Trophoblast cell (in vitro differentiated cells and primary cell): ENCODE data around the gene CCDC73.

Source experiments
- DNase-seq, 2 donors: peaks; one replicate each; pipeline ENCODE4 v3.0.0-alpha.2; 2016
- H2AFZ ChIP-seq: 2 replicates; pipeline ENCODE4 v1.6.1; 2013; ENCODE audit warnings: low read length, moderate library complexity, mild to moderate bottlenecking; ENCODE audit not compliant: insufficient read depth, poor library complexity
- H2AK5ac ChIP-seq: 2 replicates; pipeline ENCODE4 v1.6.1; 2013; ENCODE audit warnings: mild to moderate bottlenecking, low read length
- H2BK120ac ChIP-seq: 2 replicates; pipeline ENCODE4 v1.6.1; 2013; ENCODE audit warnings: low read length, mild to moderate bottlenecking, moderate library complexity; ENCODE audit not compliant: insufficient read depth, poor library complexity
- H2BK12ac ChIP-seq: 2 replicates; pipeline ENCODE4 v1.6.1; 2013; ENCODE audit warnings: mild to moderate bottlenecking, low read length, moderate library complexity
- H2BK5ac ChIP-seq: 2 replicates; pipeline ENCODE4 v1.6.1; 2013; ENCODE audit warnings: low read length, low read depth, moderate library complexity, mild to moderate bottlenecking; ENCODE audit not compliant: poor library complexity
- H3K14ac ChIP-seq: 2 replicates; pipeline ENCODE4 v1.6.1; 2013; ENCODE audit warnings: mild to moderate bottlenecking, low read length
- H3K18ac ChIP-seq: 2 replicates; pipeline ENCODE4 v1.6.1; 2013; ENCODE audit warnings: mild to moderate bottlenecking, low read length
- H3K23ac ChIP-seq: 2 replicates; pipeline ENCODE4 v1.6.1; 2013; ENCODE audit warnings: low read length
- H3K27ac ChIP-seq: 2 replicates; pipeline ENCODE4 v1.5.1; 2013; ENCODE audit warnings: low read depth, mild to moderate bottlenecking, inconsistent platforms, low read length, moderate library complexity
- H3K27me3 ChIP-seq: 2 replicates; pipeline ENCODE4 v1.6.1; 2013; ENCODE audit warnings: inconsistent platforms, mild to moderate bottlenecking, low read length, moderate library complexity; ENCODE audit not compliant: insufficient read depth
- H3K36me3 ChIP-seq, 2 experiments: 1 replicate in 1 of 2; 2 replicates in 1 of 2; pipeline ENCODE4 v1.6.1; 2013; ENCODE audit warnings: low read length in 2 of 2, mild to moderate bottlenecking in 2 of 2, moderate library complexity in 1 of 2; ENCODE audit not compliant: insufficient read depth in 2 of 2, control insufficient read depth in 1 of 2
- H3K4ac ChIP-seq: 2 replicates; pipeline ENCODE4 v1.6.1; 2013; ENCODE audit warnings: low read depth, mild to moderate bottlenecking, low read length, moderate library complexity
- H3K4me1 ChIP-seq, 2 experiments: 1 replicate in 1 of 2; 2 replicates in 1 of 2; pipeline ENCODE4 v1.6.1; 2013; ENCODE audit warnings: low read length in 2 of 2, mild to moderate bottlenecking in 2 of 2, moderate library complexity in 1 of 2; ENCODE audit not compliant: insufficient read depth in 2 of 2, control insufficient read depth in 1 of 2
- H3K4me2 ChIP-seq: 2 replicates; pipeline ENCODE4 v1.6.1; 2013; ENCODE audit warnings: inconsistent platforms, mild to moderate bottlenecking, low read length, moderate library complexity
- H3K4me3 ChIP-seq: 2 replicates; pipeline ENCODE4 v1.5.1; 2013; ENCODE audit warnings: mild to moderate bottlenecking, low read depth, low read length, inconsistent platforms
- H3K79me1 ChIP-seq: one replicate; pipeline ENCODE4 v1.6.1; 2013; ENCODE audit warnings: low read length
- H3K79me2 ChIP-seq: 2 replicates; pipeline ENCODE4 v1.6.1; 2013; ENCODE audit warnings: low read length, mild to moderate bottlenecking; ENCODE audit not compliant: control insufficient read depth, insufficient read depth, poor library complexity
- H3K9ac ChIP-seq: 2 replicates; pipeline ENCODE4 v1.6.1; 2013; ENCODE audit warnings: mild to moderate bottlenecking, low read length
- H3K9me3 ChIP-seq: 2 replicates; pipeline ENCODE4 v1.6.1; 2013; ENCODE audit warnings: low read depth, mild to moderate bottlenecking, control low read depth, inconsistent platforms, low read length; ENCODE audit not compliant: insufficient read depth
- H4K12ac ChIP-seq: 2 replicates; pipeline ENCODE4 v1.6.1; 2013; ENCODE audit warnings: low read depth, mild to moderate bottlenecking, low read length, moderate library complexity
- H4K8ac ChIP-seq: 2 replicates; pipeline ENCODE4 v1.6.1; 2013; ENCODE audit warnings: low read depth, mild to moderate bottlenecking, low read length, moderate library complexity
- H4K91ac ChIP-seq: one replicate; pipeline ENCODE4 v1.6.1; 2013; ENCODE audit warnings: low read depth, mild to moderate bottlenecking, low read length, moderate library complexity
- WGBS: extraction: QIAGEN DNeasy Blood & Tissue Kit; methylation state at CpG from one replicate; pipeline ENCODE4 v1.1.7; 2013; ENCODE audit warnings: missing lambda C conversion rate; ENCODE audit not compliant: insufficient read length, insufficient coverage; ENCODE audit errors: extremely low coverage; 5-methylcytosine and 5-hydroxymethylcytosine counted together

The CCDC73 gene

DNA sequence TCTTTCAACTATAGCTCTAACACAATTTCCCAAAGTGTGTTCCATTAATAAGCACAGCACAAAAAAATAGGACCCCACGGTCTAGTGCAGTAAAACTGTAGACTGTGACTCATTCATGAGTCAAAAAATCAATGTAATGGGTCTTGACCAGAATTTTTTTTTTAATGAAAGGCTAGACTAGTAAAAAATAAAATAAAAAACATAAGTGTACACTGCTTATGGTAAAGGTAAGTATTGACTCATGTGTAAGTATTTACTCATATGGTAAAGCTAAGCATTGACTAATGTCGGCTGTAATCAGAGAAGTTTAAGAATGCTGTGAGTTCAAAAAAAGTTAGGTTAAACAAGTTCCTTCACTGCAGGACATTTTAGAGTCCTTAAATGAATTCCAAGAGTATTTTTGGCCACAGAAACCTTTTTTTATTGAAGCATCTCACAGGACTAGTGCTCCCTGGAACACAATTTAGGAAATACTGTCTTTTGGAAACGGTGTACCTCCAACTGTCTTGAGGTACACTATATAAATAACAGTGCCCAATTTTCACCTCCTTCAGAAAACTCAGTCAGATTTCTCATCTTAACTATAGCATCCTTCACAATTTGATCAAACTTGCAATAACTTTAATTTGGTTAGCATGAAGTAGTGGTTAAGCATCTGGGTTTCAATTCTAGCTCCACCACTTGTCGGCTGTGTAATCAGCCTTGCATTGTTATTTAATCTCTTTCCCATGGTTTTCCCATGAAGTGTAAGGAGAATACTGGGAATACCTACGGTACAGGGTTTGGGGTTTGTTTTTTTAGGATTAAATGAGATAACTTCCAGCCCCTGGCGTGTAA, 2.1 kb downstream of the CCDC73 start:
- Histone ChIP-seq H3K23ac (no peak overlapping the region), H3K18ac (no peak overlapping the region), H3K4me1 (no peaks in the 10 kb centered on the region), H3K27me3 (no peaks in the 10 kb centered on the region), H3K4me2 (no peak overlapping the region), H3K36me3 (no peaks in the 10 kb centered on the region), H4K8ac (no peak overlapping the region), H4K91ac (no peak overlapping the region), H2BK5ac (no peak overlapping the region), H3K9me3 (no peaks in the 10 kb centered on the region), H3K27ac (no peak overlapping the region), H2AFZ (no peak overlapping the region), H3K9ac (no peak overlapping the region), H3K4me3 (no peak overlapping the region), H3K4ac (no peak overlapping the region), H2BK12ac (no peak overlapping the region), H4K12ac (no peak overlapping the region), H3K79me1 (no peaks in the 10 kb centered on the region), H3K79me2 (no peaks in the 10 kb centered on the region), H2AK5ac (no peak overlapping the region), H3K14ac (no peak overlapping the region), H2BK120ac (no peak overlapping the region)
- DNase-seq, result peak in 1 of 2 donors; percentile 37
- no CpG with 5 or more reads among the region's 6 CpGs for WGBS

DNA sequence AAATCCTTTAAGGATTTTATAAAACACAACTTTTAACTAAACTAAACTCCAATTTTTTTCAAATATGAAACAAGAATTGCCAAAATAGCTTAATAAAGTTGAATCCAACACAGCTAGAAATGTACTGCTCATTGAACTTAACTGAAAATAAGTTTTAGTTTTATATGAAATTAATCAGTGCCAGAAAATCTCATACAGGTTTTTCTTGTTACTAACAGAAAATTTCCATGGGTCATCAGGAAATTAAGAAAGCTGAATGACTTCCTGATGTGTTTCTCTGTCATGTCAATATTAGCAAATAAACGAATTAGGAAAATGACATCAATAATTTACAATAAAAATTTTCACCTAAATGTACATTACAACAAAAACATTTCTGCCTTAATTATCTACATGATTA, 3.5 kb downstream of the CCDC73 start:
- no CpG with 5 or more reads among the region's 1 CpG for WGBS
- no peak overlapping the region for H3K14ac ChIP-seq

DNA sequence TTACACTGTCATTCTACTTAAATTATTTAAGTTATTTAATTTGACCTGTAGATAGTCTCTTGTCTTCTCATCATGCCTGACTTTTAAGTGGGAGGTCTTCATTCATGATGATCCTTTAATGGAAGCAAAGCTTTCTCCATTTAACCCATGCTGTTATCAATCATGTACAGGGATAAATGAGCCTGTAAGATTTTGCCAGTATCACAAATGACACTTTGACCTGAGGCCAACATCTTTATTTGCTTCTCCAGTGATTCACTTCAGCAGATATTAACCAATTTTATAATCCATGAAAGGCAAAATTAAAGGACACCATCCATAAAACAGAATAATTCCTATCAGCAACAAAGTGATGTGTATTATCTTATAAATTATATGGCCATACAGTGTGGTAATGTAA, 7.7 kb downstream of the CCDC73 start:
- Histone ChIP-seq H3K18ac (no peak overlapping the region), H4K12ac (no peak overlapping the region), H3K4me3 (no peak overlapping the region), H3K4ac (no peak overlapping the region), H3K4me1 (no peaks in the 10 kb centered on the region), H3K14ac (no peak overlapping the region), H4K91ac (no peak overlapping the region), H3K9ac (no peak overlapping the region), H2AFZ (no peak overlapping the region), H2AK5ac (no peak overlapping the region), H2BK120ac (no peak overlapping the region), H3K27me3 (no peaks in the 10 kb centered on the region), H3K23ac (no peak overlapping the region), H3K4me2 (no peak overlapping the region), H4K8ac (no peak overlapping the region), H3K9me3 (no peaks in the 10 kb centered on the region), H2BK12ac (no peak overlapping the region), H3K27ac (no peak overlapping the region), H2BK5ac (no peak overlapping the region), H3K36me3 (no peaks in the 10 kb centered on the region), H3K79me2 (no peaks in the 10 kb centered on the region), H3K79me1 (no peaks in the 10 kb centered on the region)
- no peak for DNase-seq

More for the DNA sequence above, 3.5 kb downstream of the CCDC73 start:
- H3K4me1 ChIP-seq, result no peaks in the 10 kb centered on the region
- no peaks in the 10 kb centered on the region for H3K9me3 ChIP-seq
- no peaks in the 10 kb centered on the region for H3K36me3 ChIP-seq
- no peak overlapping the region for H4K91ac ChIP-seq
- H3K79me1 ChIP-seq, result no peaks in the 10 kb centered on the region
- H3K79me2 ChIP-seq, result no peaks in the 10 kb centered on the region
- H3K4me2 ChIP-seq, result no peak overlapping the region
- H4K8ac ChIP-seq, result no peak overlapping the region
- H2AFZ ChIP-seq, result no peak overlapping the region
- H3K23ac ChIP-seq, result no peak overlapping the region
- DNase-seq, result no peak
- H3K27me3 ChIP-seq, result no peaks in the 10 kb centered on the region
- no peak overlapping the region for H3K27ac ChIP-seq
- no peak overlapping the region for H3K4me3 ChIP-seq
- no peak overlapping the region for H3K4ac ChIP-seq
- no peak overlapping the region for H4K12ac ChIP-seq
- H2AK5ac ChIP-seq, result no peak overlapping the region
- no peak overlapping the region for H3K18ac ChIP-seq
- H3K9ac ChIP-seq, result no peak overlapping the region
- H2BK12ac ChIP-seq, result no peak overlapping the region
- no peak overlapping the region for H2BK5ac ChIP-seq
- no peak overlapping the region for H2BK120ac ChIP-seq

DNA sequence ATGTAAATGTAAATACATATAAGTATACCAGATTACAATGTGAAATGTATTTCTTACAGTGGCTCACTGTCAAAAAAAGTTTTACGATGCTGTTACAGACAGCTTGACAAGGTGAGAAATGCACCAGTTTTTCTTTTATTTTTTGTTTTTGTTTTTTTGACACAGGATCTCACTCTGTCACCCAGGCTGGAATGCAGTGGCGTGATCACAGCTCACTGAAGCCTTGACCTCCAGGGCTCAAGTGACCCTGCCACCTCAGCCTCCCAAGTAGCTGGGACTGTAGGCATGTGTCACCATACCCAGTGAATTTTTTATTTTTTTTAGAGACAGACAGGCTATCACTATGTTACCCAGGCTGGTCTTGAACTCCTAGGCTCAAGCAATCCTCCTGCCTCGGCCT, 9.2 kb downstream of the CCDC73 start:
- Histone ChIP-seq H3K4me3 (no peak overlapping the region), H4K8ac (no peak overlapping the region), H2BK120ac (no peak overlapping the region), H3K79me2 (no peaks in the 10 kb centered on the region), H3K27me3 (no peaks in the 10 kb centered on the region), H2BK5ac (no peak overlapping the region), H4K12ac (no peak overlapping the region), H3K14ac (no peak overlapping the region), H4K91ac (no peak overlapping the region), H3K4me1 (no peaks in the 10 kb centered on the region), H3K36me3 (no peaks in the 10 kb centered on the region), H3K27ac (no peak overlapping the region), H3K4ac (no peak overlapping the region), H3K9ac (no peak overlapping the region), H2AK5ac (no peak overlapping the region), H3K18ac (no peak overlapping the region), H3K4me2 (no peak overlapping the region), H2AFZ (no peak overlapping the region), H3K79me1 (no peaks in the 10 kb centered on the region), H3K23ac (no peak overlapping the region), H3K9me3 (no peaks in the 10 kb centered on the region), H2BK12ac (no peak overlapping the region)
- DNase-seq, result no peak
- WGBS, result no CpG with 5 or more reads among the region's 3 CpGs
